Gastrocnemius medialis (tissue), 4 donors: Measurements from ENCODE around the gene SLC5A3.

Experiments
- CTCF ChIP-seq, 5 experiments: fragments of 450-650 bp in 3 of 5; fragments of 200-600 bp in 2 of 5; sonication (generic) in 2 of 5; IDR thresholded peaks in 4 of 5; conservative IDR thresholded peaks in 1 of 5; 1 replicate in 4 of 5; 2 replicates in 1 of 5; pipeline ENCODE4 v1.5.1; 2016 to 2019; ENCODE audit warnings: antibody characterized with exemption in 5 of 5, mild to moderate bottlenecking in 3 of 5, moderate library complexity in 3 of 5
- POLR2A ChIP-seq, 2 donors: fragments of 450-650 bp; IDR thresholded peaks; one replicate each; pipeline ENCODE4 v1.6.1; 2017; ENCODE audit warnings: antibody characterized with exemption in 2 of 2, mild to moderate bottlenecking in 2 of 2, moderate library complexity in 2 of 2

- TF ChIP-seq CTCF (IDR thresholded peaks at IDR 0.05 in 4 of 5, conservative IDR thresholded peaks at IDR 0.05 in 1 of 5) (no peak), POLR2A (IDR thresholded peaks at IDR 0.05) (no peak)
These were observed 41.8 kb downstream of the SLC5A3 start for GRCh38 chr21:34115160-34115559.
